Body of pancreas (tissue), 4 donors: Measurements from ENCODE around the gene TPRA1. TPM values are rescaled to one million over a fixed set of nuclear protein-coding genes. Genes with fewer than 3 reads are reported as not detected.

Source experiments
- ATAC-seq: fragments of 150-250 bp; one replicate; pipeline ENCODE4 v1.9.1; 2016
- DNase-seq, 4 donors: peaks; one replicate each; pipeline ENCODE4 v3.0.0-alpha.2; 2019
- H3K27ac ChIP-seq, 4 donors: fragments of 200-600 bp; sonication (generic); 1 replicate in 3 of 4; 2 replicates in 1 of 4; pipeline versions ENCODE4 v1.5.1 to v1.6.1; 2016 to 2019; ENCODE audit warnings: mild to moderate bottlenecking in 1 of 4, mixed read lengths in 1 of 4, moderate library complexity in 1 of 4
- H3K27me3 ChIP-seq, 2 donors: fragments of 200-600 bp; sonication (generic); one replicate each; pipeline ENCODE4 v1.6.0; 2016; ENCODE audit warnings: mild to moderate bottlenecking in 1 of 2
- H3K36me3 ChIP-seq, 2 donors: fragments of 200-600 bp; sonication (generic); replicated peaks in 1 of 2; 2 replicates each; pipeline ENCODE4 v1.5.1; 2016; ENCODE audit warnings: low read depth in 2 of 2; ENCODE audit not compliant: insufficient read depth in 1 of 2
- H3K4me1 ChIP-seq: fragments of 200-600 bp; sonication (generic); one replicate; pipeline ENCODE4 v1.6.0; 2016
- H3K4me3 ChIP-seq, 2 donors: fragments of 200-600 bp; sonication (generic); 1 replicate in 1 of 2; 2 replicates in 1 of 2; pipeline ENCODE4 v1.5.1; 2016 to 2019
- H3K9me3 ChIP-seq, 3 donors: fragments of 200-600 bp; sonication (generic); 1 replicate in 2 of 3; 2 replicates in 1 of 3; pipeline ENCODE4 v1.5.1; 2016
- POLR2A ChIP-seq, 3 donors: fragments of 450-650 bp; IDR thresholded peaks; one replicate each; pipeline ENCODE4 v1.6.1; 2016; ENCODE audit warnings: antibody characterized with exemption in 3 of 3, mild to moderate bottlenecking in 2 of 3
- WGBS, 2 donors: methylation state at CpG; one replicate each; pipeline ENCODE4 v1.1.5; 2017; 5-methylcytosine and 5-hydroxymethylcytosine counted together
- intact Hi-C: fragments of 100-400 bp; cut with DNase I; formaldehyde crosslinking; loops from one replicate; pipeline ENCODE4 v1.15.1; 2023
- total RNA-seq, 2 donors: library from RNA; depleted of rRNA; stranded (reverse); fragments of >200 nt; gene quantifications; one replicate each; pipeline ENCODE4 v1.1.0, GENCODE V29; 2016
- TF ChIP-seq, protein P1 (sequence below), 7 experiments: fragments of 450-650 bp in 4 of 7; fragments of 200-600 bp in 3 of 7; sonication (generic) in 3 of 7; IDR thresholded peaks; one replicate each; pipeline ENCODE4 v1.5.1; 2016 to 2019; ENCODE audit warnings: antibody characterized with exemption in 7 of 7

TPRA1 gene
- total RNA-seq, 2 donors from 2014 or later = 31.4 to 31.6 TPM

- DNase-seq = no peak
- Histone ChIP-seq H3K9me3 (no peaks in the 10 kb centered on the region), H3K27me3 (no peaks in the 10 kb centered on the region), H3K36me3 (no peaks in the 10 kb centered on the region), H3K4me3 (no peak overlapping the region), H3K4me1 (peaks cover 23% of the 10 kb centered on the region), H3K27ac (no peak overlapping the region)
- ATAC-seq = no peak
- TF ChIP-seq, protein P1, sequence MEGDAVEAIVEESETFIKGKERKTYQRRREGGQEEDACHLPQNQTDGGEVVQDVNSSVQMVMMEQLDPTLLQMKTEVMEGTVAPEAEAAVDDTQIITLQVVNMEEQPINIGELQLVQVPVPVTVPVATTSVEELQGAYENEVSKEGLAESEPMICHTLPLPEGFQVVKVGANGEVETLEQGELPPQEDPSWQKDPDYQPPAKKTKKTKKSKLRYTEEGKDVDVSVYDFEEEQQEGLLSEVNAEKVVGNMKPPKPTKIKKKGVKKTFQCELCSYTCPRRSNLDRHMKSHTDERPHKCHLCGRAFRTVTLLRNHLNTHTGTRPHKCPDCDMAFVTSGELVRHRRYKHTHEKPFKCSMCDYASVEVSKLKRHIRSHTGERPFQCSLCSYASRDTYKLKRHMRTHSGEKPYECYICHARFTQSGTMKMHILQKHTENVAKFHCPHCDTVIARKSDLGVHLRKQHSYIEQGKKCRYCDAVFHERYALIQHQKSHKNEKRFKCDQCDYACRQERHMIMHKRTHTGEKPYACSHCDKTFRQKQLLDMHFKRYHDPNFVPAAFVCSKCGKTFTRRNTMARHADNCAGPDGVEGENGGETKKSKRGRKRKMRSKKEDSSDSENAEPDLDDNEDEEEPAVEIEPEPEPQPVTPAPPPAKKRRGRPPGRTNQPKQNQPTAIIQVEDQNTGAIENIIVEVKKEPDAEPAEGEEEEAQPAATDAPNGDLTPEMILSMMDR (IDR thresholded peaks at IDR 0.05) = no peak
- TF ChIP-seq POLR2A (IDR thresholded peaks at IDR 0.05) = no peak
- intact Hi-C loops = no loop called here
- WGBS, 2 donors = 83 to 85% methylated on average over 4 of the region's 4 CpGs
Measured at GRCh38 chr3:127595303-127595702, 4.8 kb upstream of the TPRA1 start.

GRCh38 chr3:127593178-127593577, 2.6 kb upstream of the TPRA1 start:
- H3K27me3 ChIP-seq = no peaks in the 10 kb centered on the region
- TF ChIP-seq POLR2A (IDR thresholded peaks at IDR 0.05) = no peak
- TF ChIP-seq, protein P1 (IDR thresholded peaks at IDR 0.05) = no peak
- no peak overlapping the region for H3K4me3 ChIP-seq
- no peaks in the 10 kb centered on the region for H3K9me3 ChIP-seq
- DNase-seq = no peak
- no peaks in the 10 kb centered on the region for H3K36me3 ChIP-seq
- no peak overlapping the region for H3K27ac ChIP-seq
- 84 to 88% methylated on average over 5 of the region's 5 CpGs for WGBS, 2 donors
- peaks cover 34% of the 10 kb centered on the region for H3K4me1 ChIP-seq
- ATAC-seq = no peak
- intact Hi-C loops = no loop called here

- peak overlapping the region; percentile 89 to 93 (median 92) for H3K27ac ChIP-seq
- H3K4me3 ChIP-seq = peak overlapping the region; percentile 78 to 81
- no peaks in the 10 kb centered on the region for H3K36me3 ChIP-seq
- intact Hi-C loops = no loop called here
- no peaks in the 10 kb centered on the region for H3K27me3 ChIP-seq
- peak; percentile 54 to 56 (median 55) for TF ChIP-seq POLR2A (IDR thresholded peaks at IDR 0.05)
- TF ChIP-seq, protein P1 (IDR thresholded peaks at IDR 0.05) = no peak
- H3K9me3 ChIP-seq = no peaks in the 10 kb centered on the region
- WGBS, 2 donors = 0% methylated on average over 37 of the region's 41 CpGs; no CpG with 5 or more reads in 1 of the 2 donors
- ATAC-seq (peak; percentile 69), DNase-seq (no peak)
- peaks cover 47% of the 10 kb centered on the region for H3K4me1 ChIP-seq
Measured at GRCh38 chr3:127590282-127590592, 296 bp downstream of the TPRA1 start.

DNA sequence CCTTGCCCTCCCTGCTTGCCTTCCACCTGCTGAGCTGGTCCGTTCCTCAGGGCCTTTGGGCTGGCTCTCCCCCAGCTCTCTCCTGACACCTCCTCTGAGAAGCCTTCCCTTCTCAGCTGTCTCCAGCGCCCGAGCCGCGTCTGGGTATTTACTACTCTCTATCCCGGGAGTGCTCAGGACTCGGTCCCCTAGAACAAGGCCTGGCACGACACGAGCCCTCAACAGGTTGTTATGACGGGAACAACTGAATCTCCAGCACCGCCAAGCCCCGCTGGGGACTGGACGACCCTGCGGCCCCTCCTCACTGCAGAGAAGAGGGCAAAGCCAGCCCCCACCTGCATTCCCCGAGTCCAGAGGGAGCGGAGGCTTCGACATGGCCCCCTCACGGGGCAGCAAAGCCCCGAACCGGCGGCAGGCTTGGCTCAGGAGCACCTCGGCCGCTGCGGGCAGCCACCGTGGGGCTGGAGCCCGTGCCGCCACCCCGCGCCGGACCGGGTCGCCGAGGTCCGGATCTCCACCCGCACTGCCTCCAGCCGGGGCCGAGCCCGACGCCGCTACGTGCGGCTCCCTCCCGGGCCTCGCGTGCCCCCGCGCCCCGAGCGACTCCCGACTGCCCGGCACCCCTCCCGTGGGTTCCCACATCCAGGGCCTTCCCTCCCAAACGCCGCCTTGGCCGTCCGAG, 792 bp downstream of the TPRA1 start:
- intact Hi-C loops = no loop called here
- Histone ChIP-seq H3K36me3 (no peaks in the 10 kb centered on the region), H3K27ac (peak overlapping the region; percentile 89 to 93 (median 92)), H3K4me1 (peaks cover 52% of the 10 kb centered on the region), H3K4me3 (peak overlapping the region; percentile 78 to 81), H3K27me3 (no peaks in the 10 kb centered on the region), H3K9me3 (no peaks in the 10 kb centered on the region)
- 0% methylated on average over 4 to 55 of the region's 56 CpGs for WGBS, 2 donors
- DNase-seq (peak; percentile 31 to 55 (median 39)), ATAC-seq (no peak)
- no peak for TF ChIP-seq POLR2A (IDR thresholded peaks at IDR 0.05)
- TF ChIP-seq, protein P1 (IDR thresholded peaks at IDR 0.05) = no peak
